GM23338 (cell line): ENCODE data around the gene BHLHA9. TPM values are rescaled to one million over a fixed set of nuclear protein-coding genes. Genes with fewer than 3 reads are reported as not detected.

ENCODE experiments used
- ATAC-seq: fragments of 200-7000 bp; cut with Tn5 transposase; 3 replicates; pipeline ENCODE4 v1.9.1; 2020
- DNase-seq: peaks from one replicate; pipeline ENCODE4 v3.0.0-alpha.2; 2015; ENCODE audit warnings: low spot score
- H2AFZ ChIP-seq: fragments of 200-600 bp; sonication (generic); 2 replicates; pipeline ENCODE4 v1.8.0; 2016; ENCODE audit warnings: antibody characterized with exemption, mild to moderate bottlenecking, moderate library complexity
- H3F3A ChIP-seq: fragments of 200-600 bp; sonication (generic); replicated peaks from 2 replicates; pipeline ENCODE4 v1.8.0; 2017; ENCODE audit warnings: antibody characterized with exemption, mixed run types, low read depth
- H3K27ac ChIP-seq: fragments of 200-600 bp; sonication (generic); 2 replicates; pipeline ENCODE4 v1.6.1; 2016; ENCODE audit warnings: low read depth
- H3K27me3 ChIP-seq: fragments of 200-600 bp; sonication (generic); 2 replicates; pipeline ENCODE4 v1.8.0; 2016; ENCODE audit warnings: mild to moderate bottlenecking, mixed run types, moderate library complexity; ENCODE audit not compliant: insufficient read depth
- H3K36me3 ChIP-seq: fragments of 200-600 bp; sonication (generic); 2 replicates; pipeline ENCODE4 v1.8.0; 2016; ENCODE audit warnings: mild to moderate bottlenecking; ENCODE audit not compliant: insufficient read depth
- H3K4me1 ChIP-seq: fragments of 200-600 bp; sonication (generic); 2 replicates; pipeline ENCODE4 v1.8.0; 2016; ENCODE audit warnings: mild to moderate bottlenecking, moderate library complexity; ENCODE audit not compliant: insufficient read depth
- H3K4me2 ChIP-seq: fragments of 200-600 bp; sonication (generic); 2 replicates; pipeline ENCODE4 v1.7.1; 2017; ENCODE audit warnings: mixed run types
- H3K4me3 ChIP-seq: fragments of 200-600 bp; sonication (generic); 2 replicates; pipeline ENCODE4 v1.6.1; 2016; ENCODE audit warnings: mixed run types
- H3K79me2 ChIP-seq: fragments of 200-600 bp; sonication (generic); replicated peaks from 2 replicates; pipeline ENCODE4 v1.8.0; 2017; ENCODE audit warnings: mild to moderate bottlenecking; ENCODE audit not compliant: insufficient read depth
- H3K9me2 ChIP-seq: fragments of 200-600 bp; sonication (generic); 2 replicates; pipeline ENCODE4 v1.8.0; 2017; ENCODE audit not compliant: insufficient read depth
- H4K20me1 ChIP-seq: fragments of 200-600 bp; sonication (generic); replicated peaks from 2 replicates; pipeline ENCODE4 v1.8.0; 2017; ENCODE audit warnings: mild to moderate bottlenecking; ENCODE audit not compliant: insufficient read depth
- H3K27ac Mint-ChIP-seq: 2 replicates; pipeline ENCODE4 v1.8.0; 2020; ENCODE audit warnings: inconsistent platforms, mild to moderate bottlenecking, moderate library complexity, mixed read lengths
- H3K27me3 Mint-ChIP-seq: 3 replicates; pipeline ENCODE4 v1.8.0; 2022; ENCODE audit warnings: low read depth, mild to moderate bottlenecking, moderate library complexity, mixed read lengths, inconsistent platforms; ENCODE audit not compliant: insufficient read depth, poor library complexity
- H3K36me3 Mint-ChIP-seq: 3 replicates; pipeline ENCODE4 v1.8.0; 2021; ENCODE audit warnings: low read depth, mild to moderate bottlenecking, inconsistent platforms, moderate library complexity, mixed read lengths
- H3K4me1 Mint-ChIP-seq: 3 replicates; pipeline ENCODE4 v1.8.0; 2020; ENCODE audit warnings: mild to moderate bottlenecking, inconsistent platforms, mixed read lengths
- H3K4me3 Mint-ChIP-seq: 3 replicates; pipeline ENCODE4 v1.8.0; 2021; ENCODE audit warnings: moderate library complexity, mild to moderate bottlenecking, inconsistent platforms, mixed read lengths
- H3K9me3 Mint-ChIP-seq: 3 replicates; pipeline ENCODE4 v1.8.0; 2020; ENCODE audit warnings: moderate library complexity, mild to moderate bottlenecking, inconsistent platforms, mixed read lengths
- CTCF ChIP-seq, 2 experiments: fragments of 200-600 bp in 1 of 2; sonication (generic) in 1 of 2; conservative IDR thresholded peaks; 2 replicates each; pipeline versions ENCODE4 v1.5.1 to v1.6.1; 2016 to 2017; ENCODE audit warnings: antibody characterized with exemption in 2 of 2, low read depth in 2 of 2, mild to moderate bottlenecking in 2 of 2, moderate library complexity in 1 of 2
- EZH2 ChIP-seq: fragments of 200-600 bp; sonication (generic); IDR thresholded peaks from one replicate; pipeline ENCODE4 v1.8.0; 2017; ENCODE audit warnings: antibody characterized with exemption, mild to moderate bottlenecking, low read depth; ENCODE audit not compliant: unreplicated experiment
- EZH2phosphoT487 ChIP-seq: fragments of 200-600 bp; sonication (generic); IDR thresholded peaks from one replicate; pipeline ENCODE4 v1.8.1; 2018; ENCODE audit warnings: antibody characterized with exemption; ENCODE audit not compliant: unreplicated experiment
- JUNB ChIP-seq: IDR thresholded peaks from one replicate; pipeline ENCODE4 v1.6.1; 2016; ENCODE audit warnings: antibody characterized with exemption; ENCODE audit not compliant: unreplicated experiment
- NANOG ChIP-seq: IDR thresholded peaks from 2 replicates; pipeline ENCODE4 v1.6.1; 2016; ENCODE audit warnings: antibody characterized with exemption, borderline replicate concordance
- POLR2AphosphoS5 ChIP-seq: IDR thresholded peaks from 2 replicates; pipeline ENCODE4 v1.6.1; 2016; ENCODE audit warnings: antibody characterized with exemption, low read depth
- REST ChIP-seq: IDR thresholded peaks from one replicate; pipeline ENCODE4 v1.6.1; 2018; ENCODE audit warnings: antibody characterized with exemption; ENCODE audit not compliant: unreplicated experiment
- STAT1 ChIP-seq: IDR thresholded peaks from one replicate; pipeline ENCODE4 v1.6.1; 2016; ENCODE audit warnings: antibody characterized with exemption; ENCODE audit not compliant: unreplicated experiment
- ZNF114 ChIP-seq: fragments of 250-450 bp; sonication (Bioruptor Pico); IDR thresholded peaks from 2 replicates; pipeline ENCODE4 v1.5.0; 2020; ENCODE audit warnings: mild to moderate bottlenecking, moderate library complexity
- ZNF462 ChIP-seq: fragments of 250-450 bp; sonication (Bioruptor Pico); IDR thresholded peaks from 2 replicates; pipeline ENCODE4 v1.5.0; 2020; ENCODE audit warnings: mild to moderate bottlenecking, moderate library complexity
- polyA plus RNA-seq: library from polyadenylated mRNA; unstranded; fragments of >200 nt; fragmentation: Nextera tagmentation; extraction: Ambion mirVana; gene quantifications from 2 replicates; pipeline ENCODE4 v1.2.1, GENCODE V29; 2016
- total RNA-seq: library from RNA; depleted of rRNA; stranded (reverse); fragments of >200 nt; shearing (Covaris generic); gene quantifications from 2 replicates; pipeline ENCODE4 v1.2.3, GENCODE V29; 2014

Gene BHLHA9
- total and polyA plus RNA-seq, 2 experiments from 2014 or later = 0.39 to 2.3 TPM

GRCh38 chr17:1264196-1264595 is 6.0 kb upstream of the BHLHA9 start:
- Histone ChIP-seq H3K79me2 (no peaks in the 10 kb centered on the region), H2AFZ (no peak overlapping the region), H3K36me3 (no peaks in the 10 kb centered on the region), H3K4me1 (peaks cover 12% of the 10 kb centered on the region; the same call in 1 of the 2 replicates), H4K20me1 (no peaks in the 10 kb centered on the region), H3K4me2 (no peak overlapping the region), H3K27me3 (peaks cover 33% of the 10 kb centered on the region), H3K4me3 (no peak overlapping the region), H3K27ac (no peak overlapping the region), H3K9me2 (no peaks in the 10 kb centered on the region), H3F3A (peaks cover 10% of the 10 kb centered on the region)
- DNase-seq = no peak
- no peak overlapping the region for H3K4me3 Mint-ChIP-seq
- peaks cover 10% of the 10 kb centered on the region for H3K4me1 Mint-ChIP-seq
- TF ChIP-seq POLR2AphosphoS5 = no peak
- no peak for TF ChIP-seq JUNB
- TF ChIP-seq EZH2phosphoT487 = no peak
- TF ChIP-seq STAT1 = no peak
- TF ChIP-seq REST = no peak
- TF ChIP-seq ZNF462 (CRISPR knock-in tag) = no peak
- TF ChIP-seq NANOG = no peak
- TF ChIP-seq CTCF (conservative IDR thresholded peaks at IDR 0.05; ENCODE audit: low read depth in 2 of 2) = no peak
- no peak for TF ChIP-seq EZH2
- TF ChIP-seq ZNF114 (CRISPR knock-in tag) = no peak
- H3K9me3 Mint-ChIP-seq = no peaks in the 10 kb centered on the region
- H3K27me3 Mint-ChIP-seq = peaks cover 25% of the 10 kb centered on the region
- ATAC-seq = no peak
- no peaks in the 10 kb centered on the region for H3K36me3 Mint-ChIP-seq
- no peak overlapping the region for H3K27ac Mint-ChIP-seq
